H1 (cell line): ENCODE data around the gene CFAP58. TPM values are rescaled to one million over a fixed set of nuclear protein-coding genes. Genes with fewer than 3 reads are reported as not detected.

Source experiments
- EZH2 ChIP-seq: fragments of 200-600 bp; sonication (generic); IDR thresholded peaks from 2 replicates; pipeline ENCODE4 v1.7.1; 2012; ENCODE audit warnings: low read depth, mild to moderate bottlenecking, moderate library complexity, low read length, inconsistent platforms; ENCODE audit not compliant: severe bottlenecking
- polyA plus RNA-seq, 7 experiments: library from polyadenylated mRNA; depleted of rRNA in 3 of 7; stranded (reverse) in 5 of 7; unstranded in 2 of 7; fragments of >200 nt in 5 of 7; fragments of 200-250 nt in 2 of 7; gene quantifications; 1 replicate in 5 of 7; 2 replicates in 1 of 7; 4 replicates in 1 of 7; pipeline versions ENCODE4 v1.2.1 to v1.2.3, GENCODE V29; 2011 to 2013; ENCODE audit warnings: missing spikeins in 2 of 7, mixed read lengths in 2 of 7
- total RNA-seq: library from RNA; stranded (reverse); fragmentation: NEBNext Ultra II Directional; extraction: Animal tissue kit (Norgen Biotek cat#: 25700); gene quantifications from 2 replicates; pipeline ENCODE4 v1.2.1, GENCODE V29; 2021

CFAP58 gene
- total and polyA plus RNA-seq, 2 of the 8 experiments (the other 6 are each of a cell fraction or from before 2014, with no cell fraction given): 0.32 to 0.71 TPM

- TF ChIP-seq EZH2: no peak
These were observed 22.3 kb upstream of the CFAP58 start (continued) for GRCh38 chr10:104331208-104331838.
